Stimulated activated CD8-positive, alpha-beta memory T cell treated with anti-CD3 and anti-CD28 coated beads, Interleukin-15, amount 100 ng/mL, for 48 hours (primary cell): ENCODE measurements around the gene ACAT2.
A peak's percentile ranks its signal among the peaks of the same experiment; 100 is the strongest.
"Not testable (repeated sequence)": the region's sequence is repeated elsewhere in the genome, so short reads cannot be mapped to it uniquely, and the experiment has no call there.

ENCODE experiments used
- DNase-seq, 2 donors: peaks; one replicate each; pipeline ENCODE4 v3.0.0-alpha.2; 2020; ENCODE audit warnings: low read depth in 2 of 2

ACAT2 gene

DNA sequence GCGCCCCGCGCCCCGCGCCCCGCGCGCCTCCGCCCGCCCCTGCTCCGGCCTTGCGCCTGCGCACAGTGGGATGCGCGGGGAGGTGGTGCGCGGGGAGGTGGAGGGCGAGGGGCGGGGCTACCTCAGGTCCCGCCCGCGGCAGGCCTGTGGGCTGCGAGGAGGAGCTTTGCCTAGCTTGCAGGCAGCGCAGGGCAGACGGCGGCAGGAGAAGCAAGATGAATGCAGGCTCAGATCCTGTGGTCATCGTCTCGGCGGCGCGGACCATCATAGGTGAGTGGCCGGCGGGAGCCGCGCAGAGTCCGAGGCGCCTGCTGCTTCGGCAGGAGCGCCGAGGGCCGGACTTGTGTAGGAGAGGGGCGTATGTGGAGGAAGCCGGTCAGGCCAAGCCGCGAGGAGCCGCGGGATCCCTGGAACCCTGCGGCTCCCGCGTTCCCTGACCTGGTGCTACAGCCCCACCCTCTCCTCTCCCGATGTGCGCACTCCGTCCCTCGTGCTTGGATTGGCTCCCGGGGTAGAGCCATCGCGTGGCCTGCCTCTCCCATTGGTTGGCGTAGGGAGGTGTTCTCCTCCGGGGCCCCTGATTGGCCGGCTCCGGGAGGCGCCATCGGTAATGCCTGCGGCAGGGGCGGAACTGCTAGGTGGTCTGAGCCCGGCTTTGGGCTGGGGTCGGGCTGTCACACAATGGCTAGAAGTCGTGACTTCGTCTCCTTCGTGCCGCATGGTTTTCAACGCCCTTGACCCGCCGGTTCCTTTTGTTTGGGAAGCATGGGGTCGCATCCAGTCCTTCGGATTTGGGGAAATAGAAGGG, at the start of gene ACAT2:
ACAT2 (plus strand) TSS at position 173 of the 808 bp plus-strand sequence; CDS start at position 216, 43 bp downstream.
- peak; percentile 88 for DNase-seq

DNA sequence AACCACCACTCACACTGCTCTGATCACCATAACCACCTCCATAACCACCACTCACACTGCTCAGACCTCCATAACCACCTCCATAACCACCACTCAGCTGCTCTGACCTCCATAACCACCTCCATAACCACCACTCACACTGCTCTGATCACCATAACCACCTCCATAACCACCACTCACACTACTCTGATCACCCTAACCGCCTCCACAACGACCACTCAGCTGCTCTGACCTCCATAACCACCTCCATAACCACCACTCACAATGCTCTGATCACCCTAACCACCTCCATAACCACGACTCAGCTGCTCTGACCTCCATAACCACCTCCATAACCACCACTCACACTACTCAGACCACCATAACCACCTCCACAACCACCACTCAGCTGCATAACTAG, 49.5 kb upstream of the ACAT2 start:
- DNase-seq, result not testable (repeated sequence)

DNA sequence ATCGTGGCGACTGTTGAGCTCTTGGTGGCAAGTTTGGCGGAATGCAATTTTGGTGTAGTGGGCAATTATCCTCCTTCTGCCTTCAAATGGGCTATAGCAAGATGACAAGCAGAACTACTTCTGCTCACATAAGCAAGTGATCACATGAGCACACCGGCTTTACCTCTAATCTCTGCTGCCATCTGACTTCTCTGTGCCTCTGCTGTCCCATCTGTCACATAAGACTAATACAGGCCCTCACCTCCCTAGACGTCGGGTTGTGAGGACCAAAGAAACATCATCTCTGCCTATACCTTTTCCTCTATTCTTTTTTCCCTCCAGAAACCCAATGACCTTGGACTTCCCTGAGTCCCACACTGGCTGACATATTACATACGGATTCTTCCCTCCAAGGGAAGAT, 47.9 kb upstream of the ACAT2 start:
- DNase-seq, result no peak

DNA sequence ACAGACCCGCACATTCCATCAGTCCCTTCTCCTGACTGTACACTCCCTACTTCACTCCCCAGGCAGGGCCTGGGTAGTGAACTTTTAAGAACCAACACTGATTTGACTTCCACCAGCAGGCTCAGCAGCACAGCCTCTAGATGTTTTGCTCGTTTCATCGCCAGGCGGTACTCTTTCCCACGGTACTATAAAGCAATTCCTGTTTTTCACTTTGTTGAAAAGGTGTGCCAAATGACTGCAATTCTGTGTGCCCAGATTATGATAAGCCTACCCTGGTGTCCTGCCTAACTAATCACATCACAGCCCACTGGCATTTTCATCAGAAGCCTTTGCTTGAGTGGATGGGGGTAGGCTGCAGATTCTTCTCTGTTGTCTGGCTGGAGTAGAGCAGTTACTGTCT, 47.4 kb upstream of the ACAT2 start:
- no peak for DNase-seq

DNA sequence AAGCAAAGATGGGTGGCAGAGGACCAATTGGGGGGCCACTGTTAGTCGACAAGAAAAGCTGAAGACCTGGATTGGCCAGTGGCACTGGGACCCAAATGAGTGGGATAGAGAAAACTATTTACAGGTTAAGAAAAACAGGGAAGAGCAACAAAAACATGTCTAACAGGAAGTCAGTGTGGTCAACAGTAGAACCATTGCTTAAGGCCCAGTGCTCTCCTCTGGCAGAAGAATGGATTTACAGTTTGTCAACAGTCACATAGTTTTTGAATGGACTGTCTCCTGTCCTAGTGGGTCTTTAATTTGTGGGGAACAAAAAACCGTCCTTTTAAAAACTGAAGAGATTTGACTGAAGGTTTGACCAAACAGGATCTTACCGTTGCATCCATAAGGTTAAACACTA, 46.7 kb upstream of the ACAT2 start:
- no peak for DNase-seq

DNA sequence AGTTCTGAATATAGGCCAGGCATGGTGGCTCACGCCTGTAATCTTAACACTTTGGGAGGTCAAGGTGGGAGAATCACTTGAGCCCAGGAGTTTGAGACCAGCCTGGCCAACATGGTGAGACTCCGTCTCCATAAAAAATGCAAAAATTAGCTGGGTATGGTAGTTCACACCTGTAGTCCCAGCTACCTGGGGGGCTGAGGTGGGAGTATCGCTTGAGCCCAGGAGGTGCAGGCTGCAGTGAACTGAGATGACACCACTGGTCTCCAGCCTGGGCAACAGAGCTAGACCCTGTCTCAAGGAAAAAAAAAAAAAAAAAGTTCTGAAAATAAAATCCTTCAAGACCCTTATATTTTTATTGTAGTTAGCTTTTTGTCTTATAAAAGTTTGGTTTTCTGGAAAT, 46.2 kb upstream of the ACAT2 start:
- no peak for DNase-seq

DNA sequence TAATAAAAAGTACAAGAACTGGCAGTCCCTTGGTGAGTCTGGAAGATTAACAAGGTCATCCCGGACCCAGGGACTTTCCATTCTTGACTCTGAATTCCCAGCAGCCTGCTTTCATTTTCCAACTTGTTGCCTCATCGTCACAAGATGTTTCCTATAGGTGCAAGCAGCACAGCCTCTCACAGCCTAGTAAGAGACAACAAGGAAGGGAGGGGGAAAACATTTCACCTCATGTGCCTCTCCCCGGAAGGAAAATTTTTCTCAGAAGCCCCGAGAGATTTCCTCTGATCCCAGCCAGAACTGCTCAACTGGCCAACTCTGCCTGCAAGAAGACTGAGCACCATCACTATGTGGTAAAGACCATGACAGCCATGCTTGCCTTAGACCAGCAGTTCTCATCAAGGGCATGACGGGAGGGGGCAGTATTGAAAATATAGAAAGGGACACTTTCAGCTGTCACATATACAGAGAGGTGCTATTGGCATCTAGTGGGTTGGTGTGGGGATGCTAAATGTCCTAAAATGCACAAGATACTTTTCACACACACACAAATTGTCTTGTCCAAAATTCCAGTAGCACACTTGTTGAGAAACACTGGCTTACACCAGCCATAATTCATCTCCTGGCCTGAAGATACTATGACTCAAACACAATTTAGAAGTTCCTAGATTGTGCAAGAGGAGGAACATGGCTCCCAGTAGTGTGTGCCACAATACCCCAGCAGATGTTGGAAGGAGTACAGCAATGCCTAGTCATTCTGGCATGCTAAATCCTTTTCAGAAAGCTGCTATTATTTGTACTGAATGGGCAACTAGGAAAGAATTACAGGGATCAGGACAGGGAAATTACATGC, 45.4 kb upstream of the ACAT2 start:
- DNase-seq, result no peak

DNA sequence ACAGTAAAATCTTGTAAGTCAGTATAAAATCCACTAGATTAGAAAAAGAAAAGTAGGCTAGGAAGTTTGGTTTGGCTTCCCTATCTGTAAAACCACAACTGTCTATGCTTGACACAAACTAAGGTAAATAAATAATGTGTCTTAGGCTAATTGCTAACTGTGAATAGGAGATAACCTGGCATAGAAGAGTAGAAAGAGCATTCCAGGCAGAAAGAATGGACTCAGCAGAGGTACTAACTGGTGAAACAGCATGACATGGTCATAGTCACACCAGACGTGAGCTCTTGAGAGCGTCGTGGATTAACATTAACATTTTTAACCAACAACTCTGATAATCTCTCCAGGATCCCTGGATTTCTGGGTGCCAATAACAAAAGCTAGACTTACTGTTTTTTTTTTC, 43.2 kb upstream of the ACAT2 start:
- no peak for DNase-seq

DNA sequence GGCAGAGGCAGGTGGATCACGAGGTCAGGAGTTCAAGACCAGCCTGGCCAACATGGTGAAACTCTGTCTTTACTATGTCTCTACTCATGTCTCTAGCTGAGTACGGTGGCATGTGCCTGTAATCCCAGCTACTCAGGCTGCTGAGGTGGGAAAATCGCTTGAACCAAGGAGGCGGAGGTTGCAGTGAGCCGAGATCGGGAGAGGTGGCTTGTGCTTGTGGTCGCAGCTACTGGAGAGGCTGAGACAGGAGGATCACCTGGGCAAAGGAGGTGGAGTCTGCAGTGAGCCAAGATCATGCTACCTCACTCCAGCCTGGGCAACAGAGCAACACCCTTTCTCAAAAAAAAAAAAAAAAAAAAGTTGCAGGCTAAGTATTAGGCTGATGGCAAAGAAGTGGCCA, 42.6 kb upstream of the ACAT2 start:
- no peak for DNase-seq

DNA sequence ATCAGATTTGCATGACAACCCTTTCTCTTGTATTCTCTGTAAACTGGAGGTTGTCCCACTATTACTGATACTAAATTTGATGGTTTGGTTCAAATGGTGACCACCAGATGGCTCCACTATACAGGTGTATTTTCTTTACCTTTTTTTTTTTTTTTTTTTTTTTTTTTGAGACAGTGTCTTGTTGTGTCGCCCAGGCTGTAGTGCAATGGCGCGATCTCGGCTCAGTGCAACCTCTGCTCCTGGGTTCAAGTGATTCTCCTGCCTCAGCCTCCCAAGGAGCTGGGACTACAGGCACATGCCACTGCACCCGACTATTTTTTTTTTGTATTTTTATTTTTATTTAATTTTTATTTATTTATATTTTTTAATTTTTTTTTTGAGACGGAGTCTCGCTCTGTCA, 41.1 kb upstream of the ACAT2 start:
- DNase-seq, result no peak

DNA sequence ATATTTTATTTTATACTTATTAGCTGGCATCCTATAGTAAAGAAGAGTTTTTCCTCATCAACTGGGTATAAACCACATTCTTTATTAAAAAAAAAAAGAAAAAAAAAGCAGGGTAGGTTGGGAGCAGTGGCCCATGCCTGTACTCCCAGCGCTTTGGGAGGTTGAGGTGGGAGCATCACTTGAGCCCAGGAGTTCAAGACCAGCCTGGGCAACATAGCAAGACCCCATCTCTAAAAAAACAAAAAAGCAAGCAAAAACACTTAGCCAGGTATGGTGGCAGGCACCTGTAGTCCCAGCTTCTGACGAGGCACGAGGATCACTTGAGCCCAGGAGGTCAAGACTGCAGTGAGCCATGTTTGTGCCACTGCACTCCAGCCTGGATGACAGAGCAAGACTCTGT, 39.9 kb upstream of the ACAT2 start:
- DNase-seq, result not testable (repeated sequence)

DNA sequence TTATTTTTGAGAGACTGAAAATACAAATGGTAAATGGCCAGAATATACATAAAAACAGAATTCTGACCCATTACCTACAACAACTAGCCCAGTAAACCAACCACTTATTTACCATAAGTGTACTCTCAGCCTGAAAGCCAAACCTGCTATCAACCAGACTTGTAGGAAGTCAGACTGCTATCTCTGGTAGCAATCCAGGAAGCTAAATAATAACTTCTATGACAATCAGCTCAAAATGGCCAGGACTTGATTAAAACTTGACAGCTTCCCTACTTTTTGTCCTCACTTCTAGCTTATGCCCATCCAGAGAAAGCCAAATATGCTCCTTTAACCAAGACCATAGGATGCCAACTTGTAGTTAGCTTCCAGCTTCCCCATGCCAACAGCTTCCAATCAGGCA, 39.2 kb upstream of the ACAT2 start:
- no peak for DNase-seq

DNA sequence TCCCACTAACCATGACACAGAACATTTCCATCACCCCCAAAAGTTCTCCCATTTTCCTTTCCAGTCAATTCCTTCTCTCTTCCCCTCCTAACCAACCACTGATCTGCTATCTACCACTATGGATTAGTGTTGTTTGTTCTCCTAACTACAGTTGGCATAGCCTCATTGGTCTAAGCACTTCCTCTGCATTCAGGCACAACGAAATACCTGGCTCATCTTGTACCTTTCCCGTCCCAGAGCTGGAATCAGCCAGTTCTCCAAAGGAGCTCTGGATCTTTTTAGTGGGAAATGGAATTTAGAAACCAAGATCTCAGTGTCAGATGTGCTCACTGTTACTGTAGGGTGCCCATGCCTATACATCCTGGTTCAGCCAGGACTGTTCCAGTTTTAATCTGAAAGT, 38.6 kb upstream of the ACAT2 start:
- no peak for DNase-seq

DNA sequence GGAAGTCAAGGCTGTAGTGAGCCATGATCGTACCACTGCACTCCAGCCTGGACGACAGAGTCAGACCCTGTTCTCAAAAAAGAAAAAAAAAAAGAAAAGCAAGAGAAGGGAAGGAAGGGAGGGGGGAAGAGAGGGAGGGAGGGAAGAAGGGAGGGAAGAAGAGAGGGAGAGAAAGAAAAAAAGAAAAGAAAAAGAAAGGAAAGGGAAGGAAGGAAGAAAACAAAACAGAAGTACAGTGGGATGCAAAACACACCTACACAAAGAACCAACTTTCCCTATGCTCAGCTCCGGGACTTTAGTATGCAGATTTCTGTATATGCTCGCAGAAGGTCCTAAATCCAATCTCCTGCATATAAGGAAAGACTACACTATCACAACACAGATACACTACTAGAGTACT, 37.1 kb upstream of the ACAT2 start:
- DNase-seq, result no peak

DNA sequence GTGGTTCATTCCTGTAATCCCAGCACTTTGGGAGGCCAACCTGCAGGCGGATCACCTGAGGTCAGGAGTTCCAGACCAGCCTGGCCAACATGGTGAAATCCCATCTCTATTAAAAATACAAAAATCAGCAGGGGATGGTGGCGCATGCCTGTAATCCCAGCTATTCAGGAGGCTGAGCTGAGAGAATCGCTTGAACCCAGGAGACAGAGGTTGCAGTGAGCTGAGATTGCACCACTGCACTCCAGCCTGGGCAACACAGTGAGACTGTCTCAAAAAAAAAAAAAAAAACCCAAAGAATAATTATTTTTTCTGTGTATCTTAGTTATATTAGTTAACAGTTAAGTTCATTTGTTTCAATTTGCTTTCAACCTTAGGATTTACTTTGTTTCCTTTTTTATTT, 36.6 kb upstream of the ACAT2 start:
- DNase-seq, result not testable (repeated sequence)

DNA sequence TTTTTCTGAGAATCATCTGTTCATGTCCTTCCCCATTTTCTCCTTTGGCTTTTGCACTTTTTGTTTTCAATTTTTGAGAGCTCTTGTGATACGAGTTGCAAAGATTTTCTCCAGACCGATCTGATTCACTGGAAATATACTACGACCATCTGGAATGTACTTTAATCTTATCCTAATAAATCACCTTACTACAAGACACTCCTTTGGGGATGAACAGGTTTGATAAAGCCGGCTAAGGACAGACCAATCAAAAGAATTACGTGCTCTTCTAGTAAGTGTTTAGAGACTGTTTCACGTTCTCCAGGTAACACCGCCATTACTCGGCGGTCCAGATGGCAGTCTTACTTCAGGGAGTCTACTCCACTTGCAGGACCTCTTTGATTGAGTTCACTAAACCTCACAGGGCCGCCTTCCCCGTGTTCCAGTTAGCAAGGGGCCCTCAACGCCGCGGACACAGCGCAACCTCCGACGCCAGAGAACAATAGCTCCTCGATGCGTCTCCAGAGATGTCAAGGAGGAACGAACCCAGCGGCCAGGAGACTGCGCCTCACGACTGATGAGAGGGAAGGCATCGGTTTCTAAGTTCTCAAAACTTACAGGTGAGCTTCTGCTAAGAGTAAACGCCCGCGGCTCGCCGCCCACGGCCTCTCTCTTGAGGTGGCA, 35.5 kb upstream of the ACAT2 start:
- no peak for DNase-seq

DNA sequence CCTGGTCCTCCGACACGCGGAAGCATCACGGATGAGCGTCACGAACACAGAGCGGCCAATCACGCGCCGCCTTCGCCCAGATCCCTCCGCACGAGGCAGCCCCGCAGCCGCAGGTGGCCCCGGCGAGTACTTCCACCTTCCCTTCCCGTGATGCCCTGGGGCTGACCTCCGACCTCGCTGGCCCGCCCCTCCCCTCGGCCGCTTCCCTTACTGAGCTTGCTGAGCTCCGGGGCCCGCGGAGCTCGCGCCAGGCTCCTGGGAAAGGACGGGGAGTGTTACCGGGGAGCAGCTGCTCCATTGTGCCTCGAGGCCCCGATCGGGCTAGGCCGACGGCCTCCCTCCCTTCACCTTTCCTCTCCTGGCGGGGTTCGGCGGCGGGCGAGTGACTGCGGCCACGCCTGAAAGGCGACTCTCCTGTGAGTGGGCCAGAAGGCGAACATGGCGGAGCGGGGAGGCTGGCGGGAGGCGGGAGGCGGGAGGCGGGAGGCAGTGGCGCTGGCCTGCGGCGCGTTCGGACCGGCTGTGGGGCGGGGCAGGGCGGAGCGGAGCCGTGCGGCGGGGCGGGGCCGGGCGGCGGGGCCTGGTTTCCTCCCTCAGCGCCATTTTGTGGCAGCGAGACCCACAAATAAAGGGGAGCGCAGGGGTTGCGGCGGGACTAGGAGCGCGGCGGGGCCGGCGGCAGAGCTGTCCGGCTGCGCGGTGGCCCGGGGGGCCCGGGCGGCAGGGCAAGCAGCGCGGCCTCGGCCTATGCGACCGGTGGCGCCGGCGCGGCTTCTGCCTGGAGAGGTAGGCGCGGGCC, 34.7 kb upstream of the ACAT2 start, which contains the start of gene WTAP:
WTAP (plus strand) TSS at position 589 of the 799 bp plus-strand sequence. CDS start 8,760 bp downstream, outside the sequence.
- DNase-seq, result peak; percentile 94 to 95

DNA sequence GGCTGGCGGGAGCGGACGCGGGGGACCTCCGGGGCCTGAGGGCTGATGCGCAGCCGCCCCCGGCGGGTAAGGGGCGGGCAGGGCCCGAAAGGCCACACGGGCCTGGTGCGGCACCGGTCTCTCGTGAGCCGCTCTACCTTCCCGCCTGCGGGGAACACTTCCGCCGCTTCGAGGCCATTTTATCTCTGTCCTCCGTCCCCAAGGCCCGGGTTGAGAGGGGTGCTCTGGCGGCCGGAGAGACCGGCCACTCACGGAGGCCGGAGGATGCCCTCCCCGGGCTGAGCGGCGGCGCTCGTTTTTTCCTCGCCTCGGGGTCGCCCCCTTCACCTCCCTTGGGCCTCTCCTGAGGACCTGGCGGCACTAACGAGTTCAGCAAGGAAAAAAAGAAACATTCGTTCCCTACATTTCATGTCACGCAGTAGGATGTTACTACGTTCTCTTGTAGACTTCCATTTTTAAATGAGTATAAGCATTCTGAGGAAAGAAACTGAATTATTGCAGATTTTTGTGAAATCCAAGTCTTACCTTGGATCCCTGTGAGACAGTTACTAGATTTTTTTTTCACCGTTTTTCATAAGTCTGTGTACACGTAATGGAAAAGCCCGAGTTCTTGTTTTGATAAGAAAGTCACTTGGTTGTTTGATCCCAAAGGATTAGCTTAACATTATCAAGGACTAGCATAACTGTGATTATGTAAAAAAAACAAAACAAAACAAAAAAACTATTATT, 34.0 kb upstream of the ACAT2 start:
- peak in 1 of 2 donors; percentile 38 for DNase-seq

DNA sequence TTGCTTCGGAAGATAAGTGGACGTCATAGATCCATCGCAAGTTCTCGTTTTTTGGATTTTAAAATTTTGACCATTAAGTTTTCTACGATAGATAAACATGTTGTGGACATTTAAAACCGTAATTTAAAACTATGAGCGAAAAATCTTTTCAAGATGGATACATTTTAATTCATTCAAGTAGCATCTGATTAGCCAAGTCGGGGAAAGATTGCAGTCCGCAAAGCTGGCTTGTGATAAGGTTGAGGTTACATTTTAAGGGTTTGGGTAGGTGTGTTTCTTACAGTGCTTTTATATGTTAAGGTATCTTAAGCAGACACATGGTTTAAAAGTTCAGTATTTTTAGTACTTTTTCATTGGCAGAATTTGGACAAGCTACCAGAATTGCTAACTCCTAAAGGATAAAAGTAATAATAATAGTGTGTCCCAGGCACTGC, 33.3 kb upstream of the ACAT2 start:
- no peak for DNase-seq

DNA sequence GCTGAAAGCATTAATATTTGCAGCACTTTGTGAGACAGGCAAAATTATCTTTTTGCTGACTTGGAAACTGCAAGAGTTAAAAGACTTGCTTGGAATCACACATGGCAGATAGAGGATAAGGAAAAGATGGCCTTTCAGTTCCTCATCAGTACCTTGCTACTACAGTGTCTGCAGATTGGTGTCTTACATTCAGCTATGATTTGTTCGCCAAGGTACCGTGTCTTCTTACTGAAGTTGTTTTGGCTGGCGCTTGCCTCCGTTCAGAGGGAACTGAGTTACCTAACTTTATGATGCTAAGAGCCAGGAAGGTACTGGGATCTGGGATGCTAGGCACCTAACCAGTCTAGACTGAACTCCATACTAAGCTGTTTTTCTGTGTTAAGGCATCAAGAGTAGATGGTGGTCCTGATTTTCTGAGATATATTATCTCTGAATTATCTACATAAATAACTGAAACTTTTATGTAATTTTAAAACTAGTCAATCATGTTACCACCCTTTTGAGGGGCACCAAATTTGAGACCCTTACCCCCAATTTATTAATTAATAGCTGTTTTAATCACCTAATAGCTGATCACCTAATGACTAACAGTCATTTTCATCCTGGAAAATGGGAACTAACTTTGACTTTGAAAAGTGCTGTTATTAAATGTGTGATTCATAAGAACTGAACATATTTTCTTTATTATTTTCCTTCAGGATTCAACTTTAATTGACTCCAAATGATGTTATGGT, 32.1 kb upstream of the ACAT2 start:
- no peak for DNase-seq
